ENCODE data around the gene ADAMTSL4.

ADAMTSL4 gene

DNA sequence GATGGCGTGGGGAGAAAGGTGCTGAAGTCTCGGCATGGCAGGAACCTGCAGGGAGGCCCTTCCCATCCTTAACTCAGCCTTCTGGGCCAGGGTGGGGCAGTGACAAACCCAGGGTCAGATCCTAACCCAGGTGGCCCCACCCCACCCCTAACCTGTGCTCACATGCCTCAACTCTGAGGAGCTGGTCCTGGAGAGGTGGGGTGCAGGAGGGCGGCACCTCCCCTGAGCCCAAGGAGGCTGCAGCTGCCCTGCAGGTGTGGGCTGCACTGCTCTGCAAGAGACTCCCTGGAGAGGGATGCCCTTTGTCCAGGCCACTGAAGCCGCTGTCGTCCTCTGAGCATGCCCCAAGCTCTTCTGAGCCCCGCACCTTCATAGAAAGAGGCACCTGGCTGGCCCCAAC, 15.2 kb upstream of the ADAMTSL4 start:
- DNase-seq, result no peak

DNA sequence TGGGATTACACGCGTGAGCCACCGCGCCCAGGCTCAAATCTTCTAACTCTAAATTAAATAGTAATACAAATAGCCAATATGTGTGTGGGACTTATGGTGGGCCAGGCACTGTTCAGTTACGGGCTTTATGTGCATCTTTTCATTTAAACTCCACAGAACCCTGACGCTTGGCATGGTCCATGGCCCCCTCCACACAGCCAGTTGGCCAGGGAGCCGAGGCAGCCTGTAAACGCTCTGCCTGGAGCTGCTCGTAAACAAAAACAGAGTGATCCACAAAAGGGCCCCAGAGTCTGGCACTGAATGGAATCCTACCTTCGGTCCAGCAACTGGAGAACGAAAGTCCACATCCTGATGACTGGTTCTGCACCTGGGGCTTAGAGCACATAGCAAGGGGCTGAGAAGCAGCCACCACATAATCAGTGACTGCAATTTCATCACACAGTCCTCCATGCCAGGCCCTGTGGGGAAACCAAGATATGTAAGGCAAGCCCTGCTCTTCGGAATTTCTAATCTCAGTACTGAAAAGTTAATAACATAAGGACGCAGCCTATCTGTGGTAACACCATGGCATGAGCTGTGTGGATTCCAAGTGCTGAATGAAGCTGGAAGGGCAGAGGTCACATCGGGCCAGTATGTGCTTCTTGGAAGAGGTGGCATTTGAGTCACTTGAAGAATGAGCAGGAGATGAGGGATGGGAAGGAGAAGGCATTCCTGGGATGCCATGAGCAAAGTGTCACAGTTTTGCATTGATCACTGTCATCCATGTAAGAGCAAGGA, 13.5 kb upstream of the ADAMTSL4 start:
- no peak for DNase-seq

DNA sequence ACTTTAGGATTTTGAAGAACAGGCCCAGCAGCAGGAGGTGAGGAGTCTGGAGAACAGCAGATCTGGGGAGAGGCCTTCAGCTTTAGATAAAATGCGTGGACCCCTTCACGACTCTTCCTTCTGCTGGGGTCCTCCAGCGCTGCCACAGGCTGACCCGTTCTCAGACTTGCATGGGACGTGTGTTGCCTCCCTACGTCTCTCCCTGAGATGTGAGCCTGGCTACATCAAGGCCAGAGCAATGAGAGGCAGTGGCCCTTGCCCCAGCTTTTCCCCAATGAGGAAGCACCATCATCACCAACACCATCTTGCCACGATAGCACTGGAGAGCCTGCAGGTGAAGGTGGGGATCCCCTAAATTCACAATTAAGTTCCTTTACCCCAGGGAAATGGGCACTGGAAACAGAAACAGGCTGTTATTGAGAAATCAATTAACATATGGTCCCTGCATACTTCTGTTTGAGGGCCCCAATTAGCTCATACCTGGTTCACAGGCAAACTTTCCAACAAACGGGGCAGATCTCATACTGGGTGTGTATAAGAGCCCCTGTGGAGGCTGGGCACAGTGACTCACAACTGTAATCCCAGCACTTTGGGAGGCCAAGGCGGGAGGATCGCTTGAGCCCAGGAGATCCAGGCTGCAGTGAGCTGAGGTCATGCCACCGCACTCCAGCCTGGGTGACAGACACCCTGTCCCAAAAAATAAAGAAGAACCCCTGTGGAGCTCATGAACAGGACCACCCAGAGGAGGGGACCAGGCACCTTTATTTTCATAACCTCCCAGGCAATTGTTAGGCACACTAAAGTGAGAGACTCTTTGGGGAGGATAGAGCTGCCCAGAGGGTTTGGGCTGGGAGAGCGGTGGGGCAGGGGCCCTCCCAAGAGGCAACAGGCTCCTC, 12.1 kb upstream of the ADAMTSL4 start:
- no peak for DNase-seq

DNA sequence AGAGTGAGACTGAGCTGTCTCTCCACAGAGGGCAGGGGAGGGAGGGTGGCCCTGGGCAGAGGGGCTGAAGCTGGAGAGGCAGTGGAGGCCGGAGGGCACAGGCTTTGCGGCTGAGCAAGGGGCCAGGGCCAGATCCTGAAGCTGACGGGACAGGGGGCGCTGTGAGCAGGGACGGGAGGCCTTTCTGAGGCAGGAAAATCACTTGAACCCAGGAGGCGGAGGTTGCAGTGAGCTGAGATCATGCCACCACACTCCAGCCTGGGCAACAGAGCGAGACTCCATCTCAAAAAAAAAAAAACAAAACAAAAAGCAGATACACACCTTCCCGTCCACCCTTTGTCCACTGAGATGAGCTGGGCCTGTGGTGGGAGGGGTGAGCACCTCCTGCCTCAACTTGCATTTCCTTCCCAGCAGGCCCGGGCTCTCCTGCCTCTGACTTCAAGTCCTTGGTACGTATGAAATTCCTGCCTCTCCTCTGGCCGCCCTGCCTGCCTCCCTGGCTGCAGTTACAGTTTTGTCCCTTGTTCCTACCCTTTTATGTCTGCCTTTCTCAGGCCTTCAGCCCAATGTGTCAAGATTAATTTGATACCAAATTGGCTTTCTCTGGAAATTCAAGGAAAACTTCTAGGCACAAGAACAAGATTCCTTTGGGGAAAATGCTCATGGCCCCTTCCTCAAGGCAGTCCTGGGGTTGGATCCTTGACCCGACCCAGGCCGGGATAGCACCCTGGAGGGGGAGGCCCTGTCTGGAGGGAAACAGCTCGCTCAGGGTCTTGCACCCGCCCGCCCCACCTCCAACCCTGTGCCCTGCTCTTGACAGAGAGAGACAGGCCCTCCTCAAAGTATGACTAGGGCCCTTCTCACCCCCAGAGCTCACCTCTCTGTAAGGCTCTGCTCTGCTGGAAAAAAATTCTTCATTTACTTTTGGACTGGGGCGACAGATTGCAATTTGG, 11.2 kb upstream of the ADAMTSL4 start:
- DNase-seq, result no peak

DNA sequence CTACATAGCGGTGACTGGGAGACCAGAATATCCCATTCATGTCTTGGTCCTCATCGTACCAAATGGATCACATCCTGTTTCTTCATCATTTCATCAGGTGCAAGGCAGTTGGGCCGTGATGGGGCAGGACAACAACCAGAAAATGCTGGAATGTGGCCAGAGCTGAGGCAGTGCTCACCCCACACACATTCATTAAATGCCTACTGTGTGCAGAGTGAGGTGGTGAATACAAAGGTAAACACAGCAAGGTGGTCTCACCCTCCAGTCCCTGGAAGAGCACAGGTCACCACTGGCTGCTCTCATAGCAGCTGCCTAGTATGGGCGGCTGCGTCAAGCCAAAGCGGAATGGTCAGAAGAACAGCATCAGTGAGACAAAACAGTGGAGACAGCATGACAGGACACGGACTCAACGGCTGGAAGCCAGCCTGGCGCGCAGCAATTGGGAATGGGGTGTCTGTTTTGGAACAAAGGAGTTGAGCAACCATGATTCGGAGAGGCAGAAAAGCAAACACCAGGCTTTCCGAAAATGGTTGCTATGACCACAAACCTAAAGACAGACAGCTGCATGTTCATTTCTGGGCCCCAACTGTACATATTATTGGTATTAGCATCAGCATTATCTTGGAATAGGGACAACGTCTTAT, 5.6 kb upstream of the ADAMTSL4 start:
- DNase-seq, result no peak

DNA sequence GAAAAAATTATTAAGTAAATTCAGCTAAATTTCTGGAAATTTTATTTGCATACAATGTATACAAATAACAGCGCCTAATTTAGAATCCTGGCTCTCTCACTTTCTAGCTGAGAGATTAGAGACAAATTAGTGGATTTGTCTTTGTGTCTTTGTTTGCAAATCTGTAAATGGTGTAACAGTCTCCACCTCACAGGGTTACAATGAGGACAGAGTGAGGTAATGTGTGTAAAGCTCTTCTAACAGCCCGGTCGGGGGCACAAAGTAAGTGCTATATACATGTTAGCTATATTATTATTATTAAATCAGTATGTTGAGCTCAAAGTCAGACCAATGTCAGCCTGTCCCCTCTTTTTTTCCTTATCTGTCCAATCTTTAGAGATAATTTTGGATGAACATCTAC, 5.0 kb upstream of the ADAMTSL4 start:
- no peak for DNase-seq

DNA sequence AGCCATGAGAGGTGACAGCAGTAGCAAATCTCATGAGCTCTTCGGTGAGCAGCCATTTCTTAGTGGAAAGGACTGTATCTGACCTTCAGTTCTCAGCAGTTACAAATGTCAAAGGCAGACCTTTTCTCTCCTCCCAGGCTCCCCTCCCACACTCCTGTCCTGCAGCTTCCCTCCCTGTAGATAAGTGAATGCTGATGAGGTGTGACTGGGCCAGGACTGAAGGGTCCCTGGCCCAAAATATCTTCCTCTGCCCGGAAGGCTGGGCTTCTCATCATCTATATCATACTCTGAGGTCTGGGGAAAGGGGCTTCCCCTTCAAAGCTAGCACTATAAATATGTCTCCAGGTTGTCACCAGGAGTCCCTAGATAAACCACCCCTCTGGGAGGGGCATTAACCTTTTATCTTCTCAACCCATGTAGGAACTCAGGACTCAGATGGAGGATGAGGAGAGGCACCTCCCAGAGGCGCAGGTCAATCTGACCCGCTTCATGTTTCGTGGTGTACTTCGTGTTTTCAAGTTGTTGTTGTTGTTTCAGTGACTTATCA, 3.6 kb upstream of the ADAMTSL4 start:
- no peak for DNase-seq

DNA sequence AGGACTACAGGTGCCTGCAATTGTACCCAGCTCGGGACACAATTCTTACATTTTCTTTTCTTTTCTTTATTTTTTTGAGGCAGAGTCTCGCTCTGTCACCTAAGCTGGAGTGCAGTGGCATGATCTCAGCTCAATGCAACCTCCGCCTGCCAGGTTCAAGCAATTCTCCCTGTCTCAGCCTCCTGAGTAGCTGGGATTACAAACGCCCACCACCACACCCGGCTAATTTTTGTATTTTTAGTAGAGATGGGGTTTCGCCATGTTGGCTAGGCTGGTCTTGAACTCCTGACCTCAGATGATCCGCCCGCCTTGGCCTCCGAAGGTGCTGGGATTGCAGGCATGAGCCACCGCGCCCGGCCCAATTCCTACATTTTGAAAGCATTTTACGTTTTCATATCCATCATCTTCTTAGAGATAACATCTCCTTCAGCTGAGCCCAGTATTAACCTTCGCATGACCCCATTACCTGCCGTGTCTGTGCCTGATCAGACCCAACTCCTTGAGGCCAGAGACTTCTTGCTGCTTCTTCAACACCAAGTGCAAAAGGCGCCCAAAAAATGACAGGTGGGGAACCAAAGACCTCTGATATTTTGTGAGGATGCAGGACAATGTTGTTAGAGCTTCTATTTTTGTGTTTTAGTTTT, 2.8 kb upstream of the ADAMTSL4 start:
- DNase-seq, result no peak

DNA sequence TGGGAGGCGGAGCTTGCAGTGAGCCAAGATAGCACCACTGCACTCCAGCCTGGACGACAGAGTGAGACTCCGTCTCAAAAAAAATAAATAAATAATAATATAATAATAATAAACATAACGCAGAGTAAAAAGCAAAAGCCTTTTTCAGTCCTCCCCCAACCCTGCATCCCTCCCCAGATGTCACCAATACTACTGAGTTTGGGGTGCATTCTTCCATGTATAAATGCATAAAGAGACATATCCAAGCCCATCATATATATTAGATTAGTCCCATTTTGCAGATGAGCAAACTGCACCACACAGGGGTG, 930 bp upstream of the ADAMTSL4 start:
- no peak for DNase-seq

DNA sequence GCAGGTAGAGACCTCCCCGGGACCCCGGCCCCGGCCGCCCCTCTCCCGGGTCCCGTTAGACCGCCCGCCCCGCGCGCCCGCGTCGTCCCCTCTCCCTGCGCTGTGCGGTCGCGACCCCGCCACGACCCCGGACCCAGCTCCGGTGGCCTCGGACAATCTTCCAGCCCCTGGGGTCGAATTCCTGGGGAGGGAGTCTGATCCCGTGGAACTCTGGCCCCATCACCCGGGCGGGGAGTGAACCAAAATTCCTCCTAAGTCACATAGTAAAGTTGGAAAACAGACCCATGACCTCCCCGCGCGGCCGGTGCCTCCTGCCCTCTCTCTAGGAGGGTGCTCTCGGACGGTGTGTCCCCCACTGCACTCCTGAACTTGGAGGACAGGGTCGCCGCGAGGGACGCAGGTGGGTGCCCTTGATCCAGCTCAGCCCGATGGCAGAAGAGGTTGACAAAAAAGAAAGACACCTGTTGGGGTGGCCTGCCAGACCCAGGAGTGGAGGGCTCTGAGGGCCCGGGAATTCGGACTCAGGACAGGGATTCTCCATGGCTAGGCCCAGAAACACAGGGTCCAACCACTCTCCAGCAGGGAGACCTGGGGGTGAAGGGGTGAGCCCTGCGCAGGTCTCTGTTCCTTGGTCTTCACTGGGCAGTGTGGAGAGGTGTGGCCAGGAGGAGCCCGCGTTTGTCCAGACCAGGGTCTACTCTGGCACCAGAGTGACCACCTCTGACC, 451 bp downstream of the ADAMTSL4 start:
- no peak for DNase-seq

DNA sequence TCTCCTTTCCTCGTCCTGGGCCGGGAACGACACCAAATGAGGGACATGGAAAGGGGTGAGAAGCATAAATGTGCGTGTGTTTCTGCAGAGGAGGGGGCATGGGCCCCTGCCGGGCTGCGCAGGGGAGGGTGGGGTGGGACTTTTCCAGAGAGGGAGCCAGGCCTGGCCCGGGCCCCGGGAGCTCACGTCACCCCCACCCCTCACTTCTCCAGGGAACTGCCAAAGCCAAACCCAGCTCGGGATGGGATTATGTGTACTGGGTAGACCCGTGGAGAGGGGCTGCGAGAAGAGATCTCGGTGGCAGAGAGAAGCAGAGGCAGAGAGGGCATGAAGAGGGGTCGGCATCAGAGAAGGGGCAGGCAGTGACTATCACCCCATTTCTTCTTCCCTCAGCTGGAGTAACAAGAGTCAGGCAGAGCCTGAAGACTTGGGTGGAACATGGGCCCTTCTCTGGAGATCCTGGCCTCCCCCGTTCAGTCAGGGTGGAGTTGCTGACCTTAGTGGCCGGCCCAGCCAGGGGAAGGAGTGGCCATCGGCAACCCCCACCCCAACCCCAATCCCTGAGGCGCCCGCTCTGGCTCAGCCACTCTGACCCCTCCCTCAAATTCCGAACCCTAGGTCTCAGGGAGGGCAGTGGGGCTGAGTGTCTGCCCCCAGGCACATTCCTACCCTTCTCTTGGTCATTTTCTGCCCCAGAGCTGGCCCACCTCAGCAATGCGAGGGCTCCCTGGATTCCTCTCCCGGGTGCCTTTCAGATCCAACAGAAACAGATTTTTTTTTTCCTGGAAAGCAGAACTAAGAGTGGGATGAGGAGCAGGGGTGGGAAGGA, 1.2 kb downstream of the ADAMTSL4 start:
- peak in 3 of 51 donors; percentile 7 to 17 (median 14) for DNase-seq

DNA sequence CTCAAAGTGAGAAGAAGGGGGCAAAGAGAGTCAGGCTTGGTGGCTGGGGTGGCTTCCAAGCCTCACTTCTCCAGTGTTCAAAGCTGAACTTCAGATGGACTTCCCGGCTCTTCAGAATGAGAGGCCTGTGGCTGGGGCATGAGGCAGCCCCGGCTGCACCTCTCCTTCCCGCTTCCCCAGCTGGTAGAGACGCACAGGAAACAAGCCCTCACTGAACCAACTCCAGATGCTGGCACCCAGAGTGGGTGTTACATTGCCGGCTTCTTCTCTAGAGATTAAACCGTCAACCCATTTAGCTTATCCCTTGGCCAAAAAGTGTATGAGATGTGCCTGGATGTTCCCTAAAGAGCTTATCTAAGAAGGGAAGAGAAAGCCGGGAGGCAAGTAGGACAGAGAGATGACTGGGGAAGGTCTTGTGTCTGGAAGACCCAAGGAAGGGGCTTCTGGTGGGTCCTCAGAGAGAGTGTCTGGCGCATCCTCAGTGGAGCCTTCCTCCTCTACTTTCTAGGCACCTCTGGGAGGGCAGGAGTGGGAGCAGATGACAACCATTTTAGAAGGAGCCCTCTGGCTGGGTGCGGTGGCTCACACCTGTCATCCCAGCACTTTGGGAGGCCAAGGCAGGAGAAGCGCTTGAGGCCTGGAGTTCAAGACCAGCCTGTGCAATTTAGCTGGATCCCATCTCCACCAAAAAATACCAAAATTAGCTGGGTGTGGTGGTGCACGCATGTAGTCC, 2.0 kb downstream of the ADAMTSL4 start:
- DNase-seq, result peak in 2 of 51 donors; percentile 2 to 5

DNA sequence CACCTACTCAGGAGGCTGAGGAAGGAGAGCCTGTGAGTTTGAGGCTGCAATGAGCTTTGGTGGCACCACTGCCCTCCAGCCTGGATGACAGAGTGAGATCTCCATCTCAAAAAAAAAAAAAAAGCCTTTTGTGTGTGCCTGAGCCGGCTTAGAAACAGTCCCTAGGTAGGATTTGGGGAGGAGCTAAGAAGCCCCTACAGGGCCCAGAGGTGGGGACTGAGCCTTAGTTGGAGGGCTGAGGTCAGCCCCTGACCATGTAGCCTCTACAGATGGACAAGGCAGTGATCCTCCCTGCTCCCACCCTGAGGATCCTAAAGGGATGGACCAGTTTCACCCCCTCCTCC, 2.5 kb downstream of the ADAMTSL4 start:
- DNase-seq, result no peak

DNA sequence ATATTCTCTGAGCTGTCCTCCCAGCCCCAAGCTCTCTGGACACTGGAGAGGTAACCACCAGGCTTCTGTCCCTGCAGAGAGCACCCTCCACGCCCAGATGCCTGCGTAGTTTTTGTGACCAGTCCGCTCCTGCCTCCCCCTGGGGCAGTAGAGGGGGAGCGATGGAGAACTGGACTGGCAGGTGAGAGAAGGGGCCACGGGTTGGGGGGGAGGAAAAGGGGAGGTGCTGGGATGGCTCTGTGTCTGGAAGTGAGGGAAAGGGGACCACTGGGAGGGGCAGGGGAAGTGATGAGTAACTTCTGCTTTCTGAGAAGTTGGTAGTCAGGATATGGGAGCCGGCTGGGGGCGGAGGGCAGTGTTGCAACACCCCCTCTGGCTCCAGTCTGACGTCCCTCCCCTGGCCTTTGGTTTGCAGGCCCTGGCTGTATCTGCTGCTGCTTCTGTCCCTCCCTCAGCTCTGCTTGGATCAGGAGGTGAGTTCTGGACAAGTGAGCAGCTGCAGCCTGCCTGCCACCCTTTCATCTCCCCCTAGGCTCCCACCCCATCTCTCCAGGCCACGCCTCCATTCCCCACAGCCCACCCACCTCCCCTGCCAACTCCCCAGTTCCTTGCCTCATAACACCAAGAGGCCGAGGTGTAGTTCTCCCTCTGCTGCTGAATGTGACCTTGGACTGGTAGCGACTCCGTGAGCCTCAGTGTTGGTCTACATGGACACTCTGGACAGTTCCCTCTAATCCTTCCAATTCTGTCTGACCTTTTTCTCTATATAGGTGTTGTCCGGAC, 3.1 kb downstream of the ADAMTSL4 start:
- peak in 32 of 51 donors; percentile 10 to 74 (median 28) for DNase-seq

DNA sequence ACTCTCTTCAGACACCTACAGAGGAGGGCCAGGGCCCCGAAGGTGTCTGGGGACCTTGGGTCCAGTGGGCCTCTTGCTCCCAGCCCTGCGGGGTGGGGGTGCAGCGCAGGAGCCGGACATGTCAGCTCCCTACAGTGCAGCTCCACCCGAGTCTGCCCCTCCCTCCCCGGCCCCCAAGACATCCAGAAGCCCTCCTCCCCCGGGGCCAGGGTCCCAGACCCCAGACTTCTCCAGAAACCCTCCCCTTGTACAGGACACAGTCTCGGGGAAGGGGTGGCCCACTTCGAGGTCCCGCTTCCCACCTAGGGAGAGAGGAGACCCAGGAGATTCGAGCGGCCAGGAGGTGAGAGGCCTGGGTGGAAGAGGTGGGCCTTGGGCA, 3.7 kb downstream of the ADAMTSL4 start:
- DNase-seq, result no peak

DNA sequence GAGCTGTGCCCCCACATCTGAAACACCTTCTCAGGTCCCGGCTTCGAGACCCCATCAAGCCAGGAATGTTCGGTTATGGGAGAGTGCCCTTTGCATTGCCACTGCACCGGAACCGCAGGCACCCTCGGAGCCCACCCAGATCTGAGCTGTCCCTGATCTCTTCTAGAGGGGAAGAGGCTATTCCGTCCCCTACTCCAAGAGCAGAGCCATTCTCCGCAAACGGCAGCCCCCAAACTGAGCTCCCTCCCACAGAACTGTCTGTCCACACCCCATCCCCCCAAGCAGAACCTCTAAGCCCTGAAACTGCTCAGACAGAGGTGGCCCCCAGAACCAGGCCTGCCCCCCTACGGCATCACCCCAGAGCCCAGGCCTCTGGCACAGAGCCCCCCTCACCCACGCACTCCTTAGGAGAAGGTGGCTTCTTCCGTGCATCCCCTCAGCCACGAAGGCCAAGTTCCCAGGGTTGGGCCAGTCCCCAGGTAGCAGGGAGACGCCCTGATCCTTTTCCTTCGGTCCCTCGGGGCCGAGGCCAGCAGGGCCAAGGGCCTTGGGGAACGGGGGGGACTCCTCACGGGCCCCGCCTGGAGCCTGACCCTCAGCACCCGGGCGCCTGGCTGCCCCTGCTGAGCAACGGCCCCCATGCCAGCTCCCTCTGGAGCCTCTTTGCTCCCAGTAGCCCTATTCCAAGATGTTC, 4.3 kb downstream of the ADAMTSL4 start:
- DNase-seq, result no peak

DNA sequence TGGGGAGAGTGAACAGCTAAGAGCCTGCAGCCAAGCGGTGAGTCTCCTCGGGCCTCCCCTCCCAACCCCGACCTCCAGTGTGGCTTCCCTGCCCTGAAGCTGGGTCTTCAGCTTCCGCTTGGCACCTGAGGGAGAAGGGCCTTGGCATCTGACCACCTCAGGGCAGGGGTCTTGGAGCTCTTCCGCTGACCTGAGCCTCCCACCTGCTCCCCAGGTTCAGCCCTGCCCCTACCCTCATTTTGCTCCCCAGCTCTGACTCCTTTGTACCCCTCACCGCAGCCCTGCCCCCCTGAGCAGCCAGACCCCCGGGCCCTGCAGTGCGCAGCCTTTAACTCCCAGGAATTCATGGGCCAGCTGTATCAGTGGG, 4.9 kb downstream of the ADAMTSL4 start:
- no peak for DNase-seq
